PC-3 (cell line): ENCODE measurements around the gene EDNRB. TPM values are rescaled to one million over a fixed set of nuclear protein-coding genes. Genes with fewer than 3 reads are reported as not detected.

ENCODE experiments used
- ATAC-seq: fragments of 200-7000 bp; cut with Tn5 transposase; 2 replicates; pipeline ENCODE4 v1.9.1; 2020; ENCODE audit warnings: mild to moderate bottlenecking, moderate library complexity
- BruUV-seq: library from RNA; stranded (reverse); fragments of 400-500 nt; replicated peaks from 2 replicates; lab custom pipeline; 2021; lab: Mats Ljungman, UMichigan
- CTCF ChIA-PET: fragments of 300-600 bp; sonication (Branson Sonifier 250); formaldehyde crosslinking; loops from one replicate; lab custom pipeline; 2022; ENCODE audit warnings: antibody characterized with exemption; lab: Charles Lee
- POLR2A ChIA-PET: fragments of 300-600 bp; sonication (Branson Sonifier 250); formaldehyde crosslinking; loops from one replicate; lab custom pipeline; 2022; ENCODE audit warnings: antibody characterized with exemption; ENCODE audit not compliant: unreplicated experiment; lab: Charles Lee
- DNase-seq: peaks from one replicate; pipeline ENCODE4 v3.0.0-alpha.2; 2015
- H2AFZ ChIP-seq: fragments of 300-600 bp; sonication (generic); 2 replicates; pipeline ENCODE4 v1.6.0; 2016; ENCODE audit warnings: antibody characterized with exemption, low read length
- H3F3A ChIP-seq: fragments of 300-600 bp; sonication (generic); one replicate; pipeline ENCODE4 v1.6.0; 2017; ENCODE audit warnings: antibody characterized with exemption, low read length, control low read depth, mild to moderate bottlenecking; ENCODE audit not compliant: unreplicated experiment
- H3K27ac ChIP-seq: fragments of 300-600 bp; sonication (generic); 2 replicates; pipeline ENCODE4 v1.5.1; 2016; ENCODE audit warnings: mild to moderate bottlenecking, low read length
- H3K27me3 ChIP-seq: fragments of 300-600 bp; sonication (generic); 2 replicates; pipeline ENCODE4 v1.6.1; 2016; ENCODE audit warnings: low read length, mixed read lengths
- H3K36me3 ChIP-seq: fragments of 300-600 bp; sonication (generic); 2 replicates; pipeline ENCODE4 v1.6.1; 2016; ENCODE audit warnings: low read depth, mixed run types, low read length, mixed read lengths
- H3K4me1 ChIP-seq: fragments of 300-600 bp; sonication (generic); 2 replicates; pipeline ENCODE4 v1.5.1; 2016; ENCODE audit warnings: low read length; ENCODE audit not compliant: insufficient read depth
- H3K4me2 ChIP-seq: fragments of 300-600 bp; sonication (generic); 2 replicates; pipeline ENCODE4 v1.6.0; 2016; ENCODE audit warnings: low read length
- H3K4me3 ChIP-seq: fragments of 300-600 bp; sonication (generic); 2 replicates; pipeline ENCODE4 v1.5.1; 2016; ENCODE audit warnings: mild to moderate bottlenecking, low read length, mixed read lengths
- H3K79me2 ChIP-seq: fragments of 300-600 bp; sonication (generic); 2 replicates; pipeline ENCODE4 v1.6.1; 2017; ENCODE audit warnings: low read length, mixed read lengths
- H3K9ac ChIP-seq: fragments of 300-600 bp; sonication (generic); 2 replicates; pipeline ENCODE4 v1.6.0; 2016; ENCODE audit warnings: mild to moderate bottlenecking, low read length
- H3K9me2 ChIP-seq: fragments of 300-600 bp; sonication (generic); replicated peaks from 2 replicates; pipeline ENCODE4 v1.6.1; 2016; ENCODE audit warnings: mixed run types, low read length, mixed read lengths
- H3K9me3 ChIP-seq: fragments of 300-600 bp; sonication (generic); 2 replicates; pipeline ENCODE4 v1.6.1; 2016; ENCODE audit warnings: low read length, mixed read lengths
- H4K20me1 ChIP-seq: fragments of 300-600 bp; sonication (generic); 2 replicates; pipeline ENCODE4 v1.6.1; 2016; ENCODE audit warnings: low read length, mixed read lengths
- CTCF ChIP-seq: fragments of 300-600 bp; sonication (generic); conservative IDR thresholded peaks from 2 replicates; pipeline ENCODE4 v1.5.1; 2017; ENCODE audit warnings: antibody characterized with exemption, low read depth, mild to moderate bottlenecking, low read length
- EZH2 ChIP-seq: fragments of 300-600 bp; sonication (generic); IDR thresholded peaks from one replicate; pipeline ENCODE4 v1.6.1; 2017; ENCODE audit warnings: antibody characterized with exemption, mild to moderate bottlenecking, low read length; ENCODE audit not compliant: unreplicated experiment
- EZH2phosphoT487 ChIP-seq: fragments of 300-600 bp; sonication (generic); IDR thresholded peaks from 2 replicates; pipeline ENCODE4 v1.6.1; 2018; ENCODE audit warnings: mild to moderate bottlenecking, antibody characterized with exemption, low read length, borderline replicate concordance
- intact Hi-C: fragments of 100-400 bp; cut with micrococcal nuclease; formaldehyde crosslinking; loops from 2 replicates; pipeline ENCODE4 v1.9.0; 2023
- total RNA-seq: library from RNA; depleted of rRNA; stranded (reverse); fragments of >200 nt; gene quantifications from 2 replicates; pipeline ENCODE4 v1.2.3, GENCODE V29; 2014

EDNRB gene
- total RNA-seq, 1 experiment from 2014 or later, result not detected

- no peak for ATAC-seq
- no peaks in the 10 kb centered on the region for H3K36me3 ChIP-seq
- no peak overlapping the region for H3K4me2 ChIP-seq
- no peak overlapping the region for H3K9ac ChIP-seq
- intact Hi-C loops, result no loop called here
- H4K20me1 ChIP-seq, result no peaks in the 10 kb centered on the region
- CTCF ChIA-PET, result no interaction called here
- no peak overlapping the region for H3K27ac ChIP-seq
- no peaks in the 10 kb centered on the region for H3K79me2 ChIP-seq
- BruUV-seq, result no TSS peak
- H3K9me3 ChIP-seq, result no peaks in the 10 kb centered on the region
- H3K27me3 ChIP-seq, result no peaks in the 10 kb centered on the region
- no peaks in the 10 kb centered on the region for H3F3A ChIP-seq
- no peak for DNase-seq
- TF ChIP-seq EZH2phosphoT487 (no peak), EZH2 (no peak), CTCF (no peak)
- no peaks in the 10 kb centered on the region for H3K9me2 ChIP-seq
- POLR2A ChIA-PET, result no interaction called here
- H3K4me3 ChIP-seq, result no peak overlapping the region
- H3K4me1 ChIP-seq, result no peaks in the 10 kb centered on the region
- no peak overlapping the region for H2AFZ ChIP-seq
These were observed 11.8 kb upstream of the EDNRB start for GRCh38 chr13:77930430-77930829.

GRCh38 chr13:77928909-77929308 is 10.3 kb upstream of the EDNRB start:
- H3F3A ChIP-seq, result no peaks in the 10 kb centered on the region
- ChIA-PET CTCF (no interaction called here), POLR2A (interaction anchor here (0.6 kb wide), 1 partner anchor 14 kb away, joined by 3 read pairs; no protein-coding TSS in a partner anchor)
- no peaks in the 10 kb centered on the region for H3K27me3 ChIP-seq
- no peak overlapping the region for H3K27ac ChIP-seq
- intact Hi-C loops, result no loop called here
- no peaks in the 10 kb centered on the region for H3K4me1 ChIP-seq
- TF ChIP-seq EZH2, result no peak
- no peaks in the 10 kb centered on the region for H3K9me3 ChIP-seq
- no TSS peak for BruUV-seq
- H3K9ac ChIP-seq, result no peak overlapping the region
- no peak overlapping the region for H3K4me2 ChIP-seq
- H4K20me1 ChIP-seq, result no peaks in the 10 kb centered on the region
- H3K9me2 ChIP-seq, result no peaks in the 10 kb centered on the region
- H3K4me3 ChIP-seq, result no peak overlapping the region
- no peaks in the 10 kb centered on the region for H3K36me3 ChIP-seq
- DNase-seq (peak; percentile 31), ATAC-seq (no peak)
- H3K79me2 ChIP-seq, result no peaks in the 10 kb centered on the region
- H2AFZ ChIP-seq, result no peak overlapping the region

- BruUV-seq, result no TSS peak
- intact Hi-C loops, result no loop called here
- no peaks in the 10 kb centered on the region for H3K27me3 ChIP-seq
- H3K4me2 ChIP-seq, result no peak overlapping the region
- no peaks in the 10 kb centered on the region for H4K20me1 ChIP-seq
- H3K4me3 ChIP-seq, result no peak overlapping the region
- POLR2A ChIA-PET, result no interaction called here
- no peaks in the 10 kb centered on the region for H3F3A ChIP-seq
- H3K9me3 ChIP-seq, result no peaks in the 10 kb centered on the region
- no peaks in the 10 kb centered on the region for H3K9me2 ChIP-seq
- no peak for TF ChIP-seq EZH2phosphoT487
- no peak for TF ChIP-seq CTCF
- no peak for TF ChIP-seq EZH2
- no peak overlapping the region for H3K27ac ChIP-seq
- no peaks in the 10 kb centered on the region for H3K36me3 ChIP-seq
- H3K9ac ChIP-seq, result no peak overlapping the region
- no peaks in the 10 kb centered on the region for H3K79me2 ChIP-seq
- ATAC-seq (no peak), DNase-seq (no peak)
- CTCF ChIA-PET, result no interaction called here
- no peaks in the 10 kb centered on the region for H3K4me1 ChIP-seq
- H2AFZ ChIP-seq, result no peak overlapping the region
These were observed 7.0 kb upstream of the EDNRB start for GRCh38 chr13:77925616-77926015.
